Breast epithelium (tissue), 3 donors: Measurements from ENCODE around the gene NMBR.

Experiments used
- CTCF ChIP-seq, 3 donors: fragments of 450-650 bp; IDR thresholded peaks; one replicate each; pipeline ENCODE4 v1.5.1; 2016 to 2017; ENCODE audit warnings: antibody characterized with exemption in 3 of 3, mild to moderate bottlenecking in 3 of 3, moderate library complexity in 3 of 3
- POLR2A ChIP-seq: fragments of 450-650 bp; IDR thresholded peaks from one replicate; pipeline ENCODE4 v1.6.1; 2016; ENCODE audit warnings: antibody characterized with exemption, mild to moderate bottlenecking, moderate library complexity
- POLR2AphosphoS5 ChIP-seq, 3 donors: sonication (generic); formaldehyde crosslinking; IDR thresholded peaks; one replicate each; pipeline ENCODE4 v1.6.1; 2017; ENCODE audit warnings: antibody characterized with exemption in 3 of 3

- no peak for TF ChIP-seq POLR2A
- TF ChIP-seq CTCF (IDR thresholded peaks at IDR 0.05) = no peak
- no peak for TF ChIP-seq POLR2AphosphoS5 (IDR thresholded peaks at IDR 0.05)
Measured at GRCh38 chr6:142167486-142167885, 20.6 kb upstream of the NMBR start.
